MM.1S (cell line): ENCODE measurements around the gene IFNL4.

ENCODE experiments used
- CTCF ChIP-seq: fragments of 300-600 bp; sonication (generic); IDR thresholded peaks from 2 replicates; pipeline ENCODE4 v1.5.1; 2016; ENCODE audit warnings: antibody characterized with exemption, low read length, mixed read lengths
- EZH2 ChIP-seq: fragments of 300-600 bp; sonication (generic); optimal IDR thresholded peaks from 2 replicates; pipeline ENCODE3; 2017; ENCODE audit warnings: low read depth, mild to moderate bottlenecking, antibody characterized with exemption, low read length, mixed read lengths

- TF ChIP-seq CTCF: no peak
- TF ChIP-seq EZH2: no peak
Observed at GRCh38 chr19:39293394-39293793, 44.7 kb upstream of the IFNL4 start.
